ENCODE measurements around the gene BMPER.
"Not testable (repeated sequence)": the region's sequence is repeated elsewhere in the genome, so short reads cannot be mapped to it uniquely, and the experiment has no call there.

BMPER gene

GRCh38 chr7:34158368-34159153, 253.2 kb downstream of the BMPER start:
- H3K27me3 ChIP-seq (ENCODE audit: low read depth, low read length) = no peaks in the 10 kb centered on the region
- no peak overlapping the region for H3K27ac ChIP-seq (ENCODE audit: low read length)
- no peaks in the 10 kb centered on the region for H3K36me3 ChIP-seq (ENCODE audit: control insufficient read depth in 1 of 2, insufficient read depth in 2 of 2, low read length in 2 of 2)
- H3K4me3 ChIP-seq (ENCODE audit: low read depth in 1 of 2, low read length in 2 of 2) = no peak overlapping the region
- peaks cover 0 to 5% of the 10 kb centered on the region in 2 donors for H3K4me1 ChIP-seq (ENCODE audit: control insufficient read depth in 1 of 2, insufficient read depth in 2 of 2, low read length in 2 of 2)
- H3K9me3 ChIP-seq (ENCODE audit: control insufficient read depth in 1 of 2, low read length in 2 of 2) = no peaks in the 10 kb centered on the region

- no peaks in the 10 kb centered on the region for H3K27me3 ChIP-seq (ENCODE audit: low read depth, low read length)
- no peak overlapping the region for H3K27ac ChIP-seq (ENCODE audit: low read length)
- no peaks in the 10 kb centered on the region for H3K36me3 ChIP-seq (ENCODE audit: control insufficient read depth in 1 of 2, insufficient read depth in 2 of 2, low read length in 2 of 2)
- H3K4me1 ChIP-seq (ENCODE audit: control insufficient read depth in 1 of 2, insufficient read depth in 2 of 2, low read length in 2 of 2) = peaks cover 0 to 5% of the 10 kb centered on the region in 2 donors
- no peak overlapping the region for H3K4me3 ChIP-seq (ENCODE audit: low read depth in 1 of 2, low read length in 2 of 2)
- H3K9me3 ChIP-seq (ENCODE audit: control insufficient read depth in 1 of 2, low read length in 2 of 2) = no peaks in the 10 kb centered on the region
These were observed 255.0 kb downstream of the BMPER start for GRCh38 chr7:34160261-34160752.

GRCh38 chr7:34162027-34162565, 256.8 kb downstream of the BMPER start:
- Histone ChIP-seq H3K27ac (ENCODE audit: low read length) (no peak overlapping the region), H3K36me3 (ENCODE audit: control insufficient read depth in 1 of 2, insufficient read depth in 2 of 2, low read length in 2 of 2) (no peaks in the 10 kb centered on the region), H3K27me3 (ENCODE audit: low read depth, low read length) (no peaks in the 10 kb centered on the region), H3K4me3 (ENCODE audit: low read depth in 1 of 2, low read length in 2 of 2) (no peak overlapping the region), H3K4me1 (ENCODE audit: control insufficient read depth in 1 of 2, insufficient read depth in 2 of 2, low read length in 2 of 2) (no peaks in the 10 kb centered on the region), H3K9me3 (ENCODE audit: control insufficient read depth in 1 of 2, low read length in 2 of 2) (no peaks in the 10 kb centered on the region)

GRCh38 chr7:34162677-34163076, 257.3 kb downstream of the BMPER start:
- H3K36me3 ChIP-seq (ENCODE audit: control insufficient read depth in 1 of 2, insufficient read depth in 2 of 2, low read length in 2 of 2) = no peaks in the 10 kb centered on the region
- no peak overlapping the region for H3K27ac ChIP-seq (ENCODE audit: low read length)
- H3K4me3 ChIP-seq (ENCODE audit: low read depth in 1 of 2, low read length in 2 of 2) = no peak overlapping the region
- no peaks in the 10 kb centered on the region for H3K4me1 ChIP-seq (ENCODE audit: control insufficient read depth in 1 of 2, insufficient read depth in 2 of 2, low read length in 2 of 2)
- no peaks in the 10 kb centered on the region for H3K27me3 ChIP-seq (ENCODE audit: low read depth, low read length)
- H3K9me3 ChIP-seq (ENCODE audit: control insufficient read depth in 1 of 2, low read length in 2 of 2) = no peaks in the 10 kb centered on the region

- Histone ChIP-seq H3K27ac (ENCODE audit: low read length) (no peak overlapping the region), H3K27me3 (ENCODE audit: low read depth, low read length) (no peaks in the 10 kb centered on the region), H3K9me3 (ENCODE audit: control insufficient read depth in 1 of 2, low read length in 2 of 2) (no peaks in the 10 kb centered on the region), H3K36me3 (ENCODE audit: control insufficient read depth in 1 of 2, insufficient read depth in 2 of 2, low read length in 2 of 2) (no peaks in the 10 kb centered on the region), H3K4me1 (ENCODE audit: control insufficient read depth in 1 of 2, insufficient read depth in 2 of 2, low read length in 2 of 2) (no peaks in the 10 kb centered on the region), H3K4me3 (ENCODE audit: low read depth in 1 of 2, low read length in 2 of 2) (no peak overlapping the region)
These were observed 258.6 kb downstream of the BMPER start for GRCh38 chr7:34163956-34164355.

GRCh38 chr7:34165466-34165865, 260.1 kb downstream of the BMPER start:
- H3K27ac ChIP-seq (ENCODE audit: low read length) = no peak overlapping the region
- no peak overlapping the region for H3K4me3 ChIP-seq (ENCODE audit: low read depth in 1 of 2, low read length in 2 of 2)
- no peaks in the 10 kb centered on the region for H3K9me3 ChIP-seq (ENCODE audit: control insufficient read depth in 1 of 2, low read length in 2 of 2)
- no peaks in the 10 kb centered on the region for H3K36me3 ChIP-seq (ENCODE audit: control insufficient read depth in 1 of 2, insufficient read depth in 2 of 2, low read length in 2 of 2)
- H3K27me3 ChIP-seq (ENCODE audit: low read depth, low read length) = no peaks in the 10 kb centered on the region
- H3K4me1 ChIP-seq (ENCODE audit: control insufficient read depth in 1 of 2, insufficient read depth in 2 of 2, low read length in 2 of 2) = no peaks in the 10 kb centered on the region

GRCh38 chr7:34165927-34166550, 260.7 kb downstream of the BMPER start:
- no peaks in the 10 kb centered on the region for H3K36me3 ChIP-seq (ENCODE audit: control insufficient read depth in 1 of 2, insufficient read depth in 2 of 2, low read length in 2 of 2)
- no peaks in the 10 kb centered on the region for H3K27me3 ChIP-seq (ENCODE audit: low read depth, low read length)
- no peak overlapping the region for H3K27ac ChIP-seq (ENCODE audit: low read length)
- no peaks in the 10 kb centered on the region for H3K4me1 ChIP-seq (ENCODE audit: control insufficient read depth in 1 of 2, insufficient read depth in 2 of 2, low read length in 2 of 2)
- no peaks in the 10 kb centered on the region for H3K9me3 ChIP-seq (ENCODE audit: control insufficient read depth in 1 of 2, low read length in 2 of 2)
- no peak overlapping the region for H3K4me3 ChIP-seq (ENCODE audit: low read depth in 1 of 2, low read length in 2 of 2)

- no peak overlapping the region for H3K4me3 ChIP-seq (ENCODE audit: low read depth in 1 of 2, low read length in 2 of 2)
- no peaks in the 10 kb centered on the region for H3K9me3 ChIP-seq (ENCODE audit: control insufficient read depth in 1 of 2, low read length in 2 of 2)
- H3K27me3 ChIP-seq (ENCODE audit: low read depth, low read length) = no peaks in the 10 kb centered on the region
- no peaks in the 10 kb centered on the region for H3K36me3 ChIP-seq (ENCODE audit: control insufficient read depth in 1 of 2, insufficient read depth in 2 of 2, low read length in 2 of 2)
- no peaks in the 10 kb centered on the region for H3K4me1 ChIP-seq (ENCODE audit: control insufficient read depth in 1 of 2, insufficient read depth in 2 of 2, low read length in 2 of 2)
- no peak overlapping the region for H3K27ac ChIP-seq (ENCODE audit: low read length)
These were observed 262.7 kb downstream of the BMPER start for GRCh38 chr7:34168013-34168412.

GRCh38 chr7:34174688-34175616, 269.6 kb downstream of the BMPER start:
- H3K27ac ChIP-seq (ENCODE audit: low read length); H3K9me3 ChIP-seq (ENCODE audit: control insufficient read depth in 1 of 2, low read length in 2 of 2); H3K36me3 ChIP-seq (ENCODE audit: control insufficient read depth in 1 of 2, insufficient read depth in 2 of 2, low read length in 2 of 2); H3K27me3 ChIP-seq (ENCODE audit: low read depth, low read length); H3K4me3 ChIP-seq (ENCODE audit: low read depth in 1 of 2, low read length in 2 of 2); H3K4me1 ChIP-seq (ENCODE audit: control insufficient read depth in 1 of 2, insufficient read depth in 2 of 2, low read length in 2 of 2): not testable (repeated sequence)

- no peaks in the 10 kb centered on the region for H3K9me3 ChIP-seq (ENCODE audit: control insufficient read depth in 1 of 2, low read length in 2 of 2)
- H3K27ac ChIP-seq (ENCODE audit: low read length) = no peak overlapping the region
- H3K27me3 ChIP-seq (ENCODE audit: low read depth, low read length) = no peaks in the 10 kb centered on the region
- no peak overlapping the region for H3K4me3 ChIP-seq (ENCODE audit: low read depth in 1 of 2, low read length in 2 of 2)
- no peaks in the 10 kb centered on the region for H3K36me3 ChIP-seq (ENCODE audit: control insufficient read depth in 1 of 2, insufficient read depth in 2 of 2, low read length in 2 of 2)
- H3K4me1 ChIP-seq (ENCODE audit: control insufficient read depth in 1 of 2, insufficient read depth in 2 of 2, low read length in 2 of 2) = no peaks in the 10 kb centered on the region
These were observed 270.5 kb downstream of the BMPER start for GRCh38 chr7:34175837-34176236.

- no peak overlapping the region for H3K4me3 ChIP-seq (ENCODE audit: low read depth in 1 of 2, low read length in 2 of 2)
- no peaks in the 10 kb centered on the region for H3K27me3 ChIP-seq (ENCODE audit: low read depth, low read length)
- H3K27ac ChIP-seq (ENCODE audit: low read length) = no peak overlapping the region
- H3K36me3 ChIP-seq (ENCODE audit: control insufficient read depth in 1 of 2, insufficient read depth in 2 of 2, low read length in 2 of 2) = no peaks in the 10 kb centered on the region
- no peaks in the 10 kb centered on the region for H3K4me1 ChIP-seq (ENCODE audit: control insufficient read depth in 1 of 2, insufficient read depth in 2 of 2, low read length in 2 of 2)
- no peaks in the 10 kb centered on the region for H3K9me3 ChIP-seq (ENCODE audit: control insufficient read depth in 1 of 2, low read length in 2 of 2)
These were observed 272.1 kb downstream of the BMPER start for GRCh38 chr7:34177476-34177875.

All from muscle layer of duodenum (tissue), 2 donors.